Right hindlimb (tissue), 1 donor: Measurements from ENCODE around the gene PHRF1.

Experiments
- DNase-seq: peaks from one replicate; pipeline ENCODE4 v3.0.0-alpha.2; 2018

PHRF1 gene

DNA sequence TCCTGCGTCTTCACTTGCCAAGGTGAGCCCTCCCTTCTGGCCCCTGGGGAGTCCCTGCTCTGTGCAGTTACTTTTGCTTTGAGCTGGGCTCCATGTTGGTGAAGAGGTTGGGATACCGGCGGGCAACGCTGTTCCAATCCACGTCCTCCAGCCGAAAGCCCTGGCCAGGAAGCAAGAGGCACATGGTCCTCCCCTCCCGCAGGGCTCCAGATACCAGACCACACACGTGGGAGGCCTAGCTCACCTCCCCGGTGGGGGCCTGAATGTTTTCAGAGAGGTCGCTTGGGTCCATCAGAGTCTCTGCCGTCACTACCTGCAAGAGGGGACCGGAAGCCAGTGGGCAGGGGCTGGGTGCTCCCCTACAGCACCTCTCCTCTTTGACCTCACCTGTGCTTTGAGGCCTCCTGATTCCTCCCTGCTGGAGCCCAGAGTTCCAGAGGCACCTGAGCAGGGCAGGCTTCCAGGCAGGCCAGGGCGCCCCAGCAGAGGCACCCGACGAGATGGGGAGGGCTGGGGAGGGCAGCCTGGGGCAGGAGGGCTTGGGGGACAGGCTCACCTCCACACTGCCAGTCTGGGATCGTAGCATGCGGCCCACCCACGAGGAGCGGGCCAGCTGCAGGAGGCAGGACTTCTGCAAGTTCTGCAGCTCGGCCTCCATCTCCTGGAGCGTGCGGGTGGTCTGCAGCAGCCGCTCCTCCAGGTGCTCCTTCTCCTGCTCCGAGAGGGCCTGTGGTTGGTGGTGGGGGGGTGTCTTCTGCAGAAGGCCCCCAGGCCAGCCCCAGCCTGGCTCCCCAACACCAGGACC lies 18.7 kb upstream of the PHRF1 start:
- DNase-seq, result no peak

DNA sequence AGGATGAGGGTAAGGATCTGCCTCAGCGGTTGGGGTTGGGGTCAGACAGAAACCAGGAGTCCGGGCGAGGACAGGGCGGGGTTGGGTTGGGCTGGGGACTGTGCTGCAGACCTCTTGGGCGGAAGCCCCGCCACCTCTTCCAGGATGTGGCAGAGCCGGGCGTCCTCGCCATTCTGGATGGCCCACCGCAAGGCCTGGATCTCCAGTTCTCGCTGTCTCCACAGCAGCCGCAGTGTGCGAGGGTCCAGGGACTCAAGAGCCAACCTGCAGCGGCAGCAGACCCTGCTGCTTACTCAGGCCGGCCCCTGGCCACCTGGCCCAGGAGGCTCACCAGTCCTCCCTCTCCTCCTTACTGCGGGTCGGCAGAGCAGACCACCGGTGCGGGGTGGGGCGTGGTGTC lies 17.8 kb upstream of the PHRF1 start:
- DNase-seq, result no peak

DNA sequence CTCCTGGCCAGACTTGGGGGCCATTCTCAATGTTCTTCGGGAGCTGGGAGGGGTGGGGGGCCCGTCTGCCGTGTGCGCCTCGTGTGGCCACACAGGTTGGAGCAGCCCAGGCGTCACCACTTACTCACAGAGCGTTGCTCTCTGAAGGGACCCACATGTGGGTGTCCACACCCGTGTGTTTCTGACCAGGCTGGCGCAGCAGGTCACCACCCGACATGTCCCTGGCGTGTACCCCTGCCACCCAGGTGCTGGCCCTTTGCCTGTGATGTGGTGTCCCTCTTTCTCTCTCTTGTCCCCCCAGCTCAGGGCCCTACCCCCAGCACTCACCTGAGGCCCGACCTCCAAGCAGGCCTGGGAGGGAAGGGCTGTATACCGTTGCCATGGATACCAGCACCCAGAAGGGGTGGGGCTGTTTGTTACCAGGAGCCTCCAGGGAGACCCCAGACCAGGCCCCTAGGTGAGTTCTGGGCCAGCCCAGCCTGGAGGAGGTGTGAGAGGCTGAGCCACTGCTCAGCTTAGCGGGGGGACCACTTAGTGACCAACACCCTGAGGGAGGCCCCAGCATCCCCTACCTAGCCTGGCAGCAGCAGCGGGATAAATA lies 17.1 kb upstream of the PHRF1 start:
- DNase-seq, result no peak

DNA sequence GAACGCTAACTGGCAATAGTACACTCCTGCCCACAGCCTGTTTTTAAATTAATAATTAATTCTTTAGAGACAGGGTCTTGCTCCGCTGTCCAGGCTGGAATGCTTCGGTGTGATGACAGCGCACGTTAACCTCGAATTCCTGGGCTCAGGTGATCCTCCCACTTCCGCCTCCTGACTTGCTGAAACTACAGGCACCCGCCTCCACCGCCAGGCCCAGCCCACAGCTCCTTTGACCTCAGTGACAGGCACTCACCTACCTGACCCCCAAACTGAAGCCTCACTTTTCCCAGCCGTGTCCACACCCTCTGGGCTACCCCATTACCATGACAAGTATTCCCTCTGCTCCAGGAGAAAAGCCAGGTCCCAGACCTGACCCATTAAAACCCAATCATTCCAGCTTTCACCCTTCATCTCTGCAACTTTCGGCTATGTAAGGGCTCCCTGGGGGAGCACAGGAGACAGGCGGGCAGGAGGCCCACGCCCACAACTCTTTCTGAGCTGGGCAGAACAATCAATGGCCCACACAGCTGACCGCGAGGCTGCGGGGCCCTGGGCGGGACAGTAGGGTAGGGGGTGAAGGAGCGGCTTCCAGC lies 16.5 kb upstream of the PHRF1 start:
- DNase-seq, result no peak

DNA sequence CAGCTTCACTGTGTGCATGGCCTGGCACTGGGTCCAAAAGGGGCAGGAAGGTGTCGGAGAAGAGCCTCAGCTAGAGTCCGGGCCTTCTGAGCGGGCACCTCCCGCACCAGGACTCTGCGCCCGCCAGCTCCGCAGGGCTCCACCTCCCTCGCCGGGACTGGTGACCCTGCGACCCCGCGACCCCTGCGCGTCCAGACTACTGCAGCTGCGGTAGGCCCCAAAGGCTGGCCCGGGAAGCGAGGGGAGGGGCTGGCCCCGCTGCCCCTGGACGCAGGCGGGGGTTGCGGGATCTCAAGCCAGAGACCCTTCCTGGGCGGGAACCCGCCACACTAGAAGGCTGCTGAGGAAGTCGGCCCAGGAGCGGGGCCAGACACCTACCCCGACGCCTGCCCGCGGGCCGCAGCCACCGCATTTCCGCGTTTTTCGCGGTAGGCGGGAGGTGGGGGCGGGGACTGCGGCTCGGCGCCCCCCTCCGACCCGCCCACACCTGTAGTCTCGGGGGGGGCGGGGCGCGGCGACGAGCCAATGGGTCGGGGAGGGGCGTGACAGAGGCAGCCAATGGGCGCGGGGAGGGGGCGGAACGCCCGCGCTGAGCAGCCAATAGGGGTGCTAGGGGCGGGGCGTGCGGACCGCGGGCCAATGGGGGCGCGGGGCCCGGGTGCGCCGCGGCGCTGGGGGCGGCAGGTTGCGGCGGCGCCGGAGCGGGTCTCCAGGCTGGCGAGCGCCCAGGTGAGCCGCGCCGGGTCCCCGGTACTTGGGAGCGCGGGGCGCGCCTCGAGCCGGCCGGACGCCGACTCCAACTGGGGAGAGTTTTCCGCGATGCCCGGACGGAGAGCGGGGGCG lies 15.7 kb upstream of the PHRF1 start, which contains the start of the genes LMNTD2 and RASSF7:
LMNTD2 (minus strand) TSS at position 434 of the 843 bp plus-strand sequence; CDS start at position 412, 22 bp downstream.
RASSF7 (plus strand) TSS at position 666 of the 843 bp plus-strand sequence. CDS start 799 bp downstream, outside the sequence.
- peak; percentile 91 for DNase-seq

DNA sequence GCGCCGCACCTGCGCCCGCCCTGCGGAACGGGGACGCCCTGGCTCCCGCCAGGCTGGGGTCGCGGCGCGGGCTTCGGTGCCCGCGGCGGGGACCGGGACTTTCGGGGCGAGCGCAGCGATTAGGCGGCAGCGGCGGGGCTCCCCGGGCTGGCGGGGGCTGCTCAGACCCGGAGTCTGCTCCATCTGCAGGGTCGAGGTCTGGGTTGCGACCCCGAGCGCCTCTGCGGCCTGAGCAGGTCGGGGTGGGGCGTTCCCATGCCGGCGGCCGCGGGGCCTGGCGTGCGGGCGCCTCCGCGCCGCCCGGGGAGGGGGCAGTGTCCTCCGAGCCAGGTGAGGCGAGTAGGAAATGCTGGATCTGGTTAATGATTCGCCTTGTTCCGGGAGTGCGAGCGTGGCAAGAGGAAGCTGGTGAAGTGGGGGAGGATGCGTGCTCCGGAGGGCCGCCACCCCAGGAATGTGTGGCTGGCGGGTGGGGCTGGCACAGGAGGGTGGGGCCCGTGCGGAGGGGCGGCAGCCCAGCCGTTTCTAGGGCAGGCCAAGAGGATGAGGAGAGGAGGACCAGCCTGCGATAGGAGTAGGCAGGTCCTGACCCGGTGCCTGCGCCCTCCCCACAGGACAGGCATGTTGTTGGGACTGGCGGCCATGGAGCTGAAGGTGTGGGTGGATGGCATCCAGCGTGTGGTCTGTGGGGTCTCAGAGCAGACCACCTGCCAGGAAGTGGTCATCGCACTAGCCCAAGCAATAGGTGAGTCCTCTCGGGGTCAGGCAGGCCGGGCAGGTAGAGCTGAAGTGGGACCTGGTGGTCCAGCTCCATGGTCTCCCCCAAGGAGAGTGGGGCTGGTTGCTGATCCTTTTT lies 14.9 kb upstream of the PHRF1 start:
- no peak for DNase-seq

DNA sequence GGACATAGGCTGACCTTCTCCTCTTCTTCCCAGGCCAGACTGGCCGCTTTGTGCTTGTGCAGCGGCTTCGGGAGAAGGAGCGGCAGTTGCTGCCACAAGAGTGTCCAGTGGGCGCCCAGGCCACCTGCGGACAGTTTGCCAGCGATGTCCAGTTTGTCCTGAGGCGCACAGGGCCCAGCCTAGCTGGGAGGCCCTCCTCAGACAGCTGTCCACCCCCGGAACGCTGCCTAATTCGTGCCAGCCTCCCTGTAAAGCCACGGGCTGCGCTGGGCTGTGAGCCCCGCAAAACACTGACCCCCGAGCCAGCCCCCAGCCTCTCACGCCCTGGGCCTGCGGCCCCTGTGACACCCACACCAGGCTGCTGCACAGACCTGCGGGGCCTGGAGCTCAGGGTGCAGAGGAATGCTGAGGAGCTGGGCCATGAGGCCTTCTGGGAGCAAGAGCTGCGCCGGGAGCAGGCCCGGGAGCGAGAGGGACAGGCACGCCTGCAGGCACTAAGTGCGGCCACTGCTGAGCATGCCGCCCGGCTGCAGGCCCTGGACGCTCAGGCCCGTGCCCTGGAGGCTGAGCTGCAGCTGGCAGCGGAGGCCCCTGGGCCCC lies 14.1 kb upstream of the PHRF1 start:
- DNase-seq, result no peak

DNA sequence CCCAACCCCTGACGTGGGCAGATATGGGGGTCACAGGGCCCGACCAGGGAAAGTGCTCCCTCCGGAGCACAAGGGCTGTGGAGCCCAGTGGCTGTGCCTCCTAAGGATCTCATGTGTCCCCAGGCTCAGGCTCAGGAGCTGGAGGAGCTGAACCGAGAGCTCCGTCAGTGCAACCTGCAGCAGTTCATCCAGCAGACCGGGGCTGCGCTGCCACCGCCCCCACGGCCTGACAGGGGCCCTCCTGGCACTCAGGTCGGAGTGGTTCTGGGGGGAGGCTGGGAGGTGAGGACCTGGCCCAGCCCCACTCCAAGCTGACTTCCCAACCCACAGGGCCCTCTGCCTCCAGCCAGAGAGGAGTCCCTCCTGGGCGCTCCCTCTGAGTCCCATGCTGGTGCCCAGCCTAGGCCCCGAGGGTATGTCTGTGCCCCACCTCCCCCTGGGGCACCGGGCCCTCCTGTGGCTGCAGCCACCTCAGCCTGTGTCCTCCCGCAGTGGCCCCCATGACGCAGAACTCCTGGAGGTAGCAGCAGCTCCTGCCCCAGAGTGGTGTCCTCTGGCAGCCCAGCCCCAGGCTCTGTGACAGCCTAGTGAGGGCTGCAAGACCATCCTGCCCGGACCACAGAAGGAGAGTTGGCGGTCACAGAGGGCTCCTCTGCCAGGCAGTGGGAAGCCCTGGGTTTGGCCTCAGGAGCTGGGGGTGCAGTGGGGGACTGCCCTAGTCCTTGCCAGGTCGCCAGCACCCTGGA lies 13.0 kb upstream of the PHRF1 start:
- no peak for DNase-seq

DNA sequence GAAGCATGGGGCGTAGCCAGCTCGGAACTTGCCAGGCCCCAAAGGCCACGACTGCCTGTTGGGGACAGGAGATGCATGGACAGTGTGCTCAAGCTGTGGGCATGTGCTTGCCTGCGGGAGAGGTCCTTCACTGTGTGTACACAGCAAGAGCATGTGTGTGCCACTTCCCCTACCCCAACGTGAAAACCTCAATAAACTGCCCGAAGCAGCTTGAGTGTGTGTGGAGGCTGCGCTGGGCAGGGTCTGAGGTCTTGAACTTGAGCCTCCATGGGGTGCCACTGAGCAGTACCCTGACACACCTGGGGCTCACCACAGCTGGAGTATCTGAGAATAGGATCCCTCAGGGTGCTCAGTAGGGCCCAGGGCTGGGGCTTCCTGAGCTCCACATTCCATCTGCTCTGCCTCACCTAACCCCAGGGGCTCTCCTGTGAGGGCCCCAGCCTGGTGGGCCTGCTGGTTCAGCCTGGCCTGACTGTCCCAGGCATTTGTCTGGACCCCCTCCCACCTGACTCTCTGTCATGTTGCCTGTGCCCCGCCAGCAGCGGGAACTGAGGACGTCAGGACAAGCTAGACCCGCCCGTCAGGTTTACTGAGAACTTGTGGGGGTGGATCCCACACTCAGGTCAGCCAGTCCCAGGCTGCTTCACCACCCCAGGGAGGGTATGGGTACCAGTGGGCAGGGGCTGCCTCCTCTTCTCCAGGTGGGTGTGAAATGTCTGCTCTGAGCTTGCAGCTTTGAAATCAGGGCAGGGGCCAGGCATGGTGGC lies 12.3 kb upstream of the PHRF1 start:
- no peak for DNase-seq

DNA sequence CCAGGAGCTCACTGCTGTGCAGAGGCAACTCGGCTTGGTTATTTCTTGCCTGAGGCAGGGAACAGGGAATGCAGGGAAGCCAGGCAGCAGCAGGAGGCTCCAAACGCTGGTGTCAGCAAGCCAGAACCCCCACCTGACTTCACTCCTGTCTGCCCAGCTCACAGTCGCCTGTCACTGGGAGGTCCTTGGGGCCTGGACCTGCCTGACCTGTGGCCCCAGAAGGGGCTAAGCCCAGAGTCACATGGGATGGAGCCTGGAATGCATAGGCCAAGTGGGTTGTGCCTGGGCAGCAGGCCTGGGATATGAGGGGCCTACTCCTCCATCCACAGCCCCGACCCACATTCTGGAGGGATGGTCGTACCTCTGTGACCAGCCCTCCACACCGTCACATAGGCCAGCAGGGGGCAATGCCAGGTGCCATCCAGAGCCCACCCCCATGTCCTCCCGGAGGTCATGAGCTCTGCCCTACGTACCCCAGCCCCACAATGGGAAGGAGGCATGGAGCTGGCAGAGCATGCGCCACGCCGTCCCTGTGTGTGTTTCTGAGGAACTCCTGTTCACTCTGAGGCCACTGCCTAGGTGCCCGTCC lies 10.3 kb upstream of the PHRF1 start:
- no peak for DNase-seq

DNA sequence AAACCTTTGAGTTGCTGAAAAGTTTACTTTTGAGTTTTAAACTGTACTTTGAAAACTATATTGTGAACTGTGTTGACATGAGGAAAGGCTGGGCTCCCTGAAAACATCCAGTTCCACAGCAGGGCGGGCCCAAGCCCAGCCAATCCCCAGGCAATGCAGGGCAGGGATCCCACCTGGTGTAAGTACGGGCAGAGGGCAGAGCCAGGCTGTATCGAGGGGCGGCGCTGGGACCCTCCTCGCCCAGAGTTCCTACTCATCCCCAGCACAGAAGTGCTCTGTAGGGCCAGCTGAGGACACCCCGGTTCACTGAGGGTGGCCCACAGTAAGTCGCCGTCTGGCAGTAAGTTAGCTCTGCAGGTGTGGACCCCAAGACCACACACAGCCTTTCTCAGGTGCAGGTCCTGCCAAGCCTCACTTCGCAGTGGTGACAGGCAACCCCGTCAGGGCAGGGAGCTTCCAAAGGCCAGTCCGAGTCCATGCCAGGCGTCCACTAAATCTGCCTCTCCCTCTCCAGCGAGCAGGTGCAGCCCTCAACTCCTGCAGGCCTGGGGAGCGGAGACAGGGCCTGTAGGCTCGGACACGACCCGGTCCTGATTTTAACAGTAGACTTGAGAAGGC lies 9.2 kb upstream of the PHRF1 start:
- peak; percentile 23 for DNase-seq

DNA sequence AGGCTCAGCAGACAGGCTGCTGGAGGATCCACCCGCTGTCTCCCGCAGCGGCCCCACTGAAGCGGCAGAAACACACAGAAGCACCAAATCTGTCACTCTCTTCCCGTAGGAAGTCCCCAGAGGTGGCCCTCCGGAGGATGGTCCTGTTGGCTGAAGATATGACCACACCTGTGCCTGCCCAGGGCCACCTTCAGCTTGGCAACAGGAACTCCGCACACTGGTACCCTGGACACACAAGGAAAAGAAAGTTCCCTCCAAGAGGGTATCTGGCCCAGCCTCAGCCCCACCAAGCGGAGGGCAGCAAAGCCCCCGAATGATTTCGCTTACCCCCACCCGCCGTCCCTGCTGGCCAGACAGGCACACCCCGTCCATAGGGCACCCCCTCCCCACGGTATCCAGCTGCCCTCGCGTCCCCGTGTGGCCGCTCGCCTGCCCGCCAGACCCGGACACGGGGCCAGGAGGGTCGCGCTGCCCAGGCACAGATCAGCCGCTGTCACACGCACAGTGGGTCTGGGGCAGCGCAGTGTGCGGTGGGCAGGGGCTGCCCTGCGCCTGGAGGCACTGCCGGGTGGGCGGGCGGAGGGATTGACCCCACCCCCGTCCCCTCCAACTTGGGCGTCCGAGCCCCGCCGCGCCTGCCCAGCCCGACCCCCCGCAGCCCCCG lies 8.5 kb upstream of the PHRF1 start:
- DNase-seq, result peak; percentile 32

DNA sequence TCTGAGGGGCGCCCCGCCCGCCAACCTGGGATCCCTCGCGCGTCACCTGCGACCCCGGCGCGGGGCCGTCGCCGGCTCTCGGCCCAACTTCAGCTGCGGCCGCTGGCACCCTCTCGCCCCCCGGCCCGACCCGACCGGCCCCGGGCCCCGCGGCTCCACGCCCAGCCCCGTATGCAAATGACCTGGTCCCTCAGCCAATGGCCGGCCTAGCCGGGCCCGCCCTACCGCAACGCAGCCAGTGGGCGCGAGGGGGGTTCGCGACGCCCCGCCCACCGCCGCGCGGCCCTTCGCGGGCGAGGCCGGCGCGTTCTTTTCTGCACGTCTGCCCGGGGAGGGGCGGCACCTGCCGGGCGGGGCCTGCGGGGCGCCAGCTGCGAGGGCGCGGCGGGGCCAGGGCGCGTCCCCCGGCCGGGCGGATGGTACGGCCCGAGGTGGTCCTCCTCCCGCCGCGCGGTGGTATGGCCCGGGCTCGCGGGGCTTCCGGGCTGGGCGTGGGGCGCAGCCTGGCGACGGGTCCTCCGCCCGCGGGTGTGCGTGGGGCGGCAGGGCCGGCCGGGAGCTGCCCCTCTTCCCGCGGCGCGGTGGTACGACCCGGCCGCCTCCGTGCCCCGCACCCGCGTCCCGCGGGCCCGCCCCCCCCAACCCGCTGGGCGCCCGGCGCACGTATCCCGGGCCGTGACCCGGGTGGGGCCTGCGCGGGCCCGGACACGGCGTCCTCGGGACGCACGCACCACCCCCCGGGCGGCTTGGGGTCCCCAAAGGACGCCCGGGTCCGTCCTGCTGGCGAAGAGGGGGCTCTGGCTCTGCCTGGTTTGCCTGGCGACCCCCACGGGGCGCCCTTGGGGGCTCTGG lies 7.7 kb upstream of the PHRF1 start:
- peak; percentile 97 for DNase-seq

DNA sequence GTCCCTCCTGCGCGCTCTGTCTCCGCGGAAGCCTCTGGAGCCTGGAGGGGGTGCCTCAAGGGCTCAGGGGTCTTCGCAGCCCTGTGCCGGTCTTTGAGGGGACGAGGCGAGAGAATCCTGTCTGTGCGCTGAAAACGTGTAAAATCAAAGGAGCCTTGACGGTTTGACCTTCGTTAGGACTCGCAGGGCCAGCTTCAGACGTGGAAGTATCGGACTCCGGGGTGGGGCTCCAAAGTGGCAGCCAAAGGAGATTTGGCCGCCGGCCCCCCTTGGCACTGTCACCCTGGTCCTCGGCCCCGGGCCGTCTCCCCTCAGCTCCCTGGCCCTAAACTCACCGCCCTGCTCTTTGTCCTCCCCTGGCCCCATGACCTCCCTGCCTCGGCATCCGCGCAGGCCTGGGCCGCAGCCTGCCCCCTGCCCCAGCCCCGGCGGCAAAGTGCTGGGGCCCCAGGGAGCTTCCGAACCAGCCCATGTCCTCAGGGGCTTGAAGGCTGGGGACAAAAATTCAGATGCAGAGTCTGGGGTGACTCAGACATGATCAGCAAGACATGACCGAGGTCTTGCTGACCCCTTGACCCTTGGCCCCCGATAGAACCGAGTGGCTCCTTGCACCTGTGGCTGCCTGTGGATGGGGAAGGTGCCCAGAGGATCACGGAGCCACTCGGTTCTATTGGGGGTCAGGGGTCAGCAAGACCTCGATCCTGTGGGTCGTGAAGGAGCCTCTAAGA lies 6.9 kb upstream of the PHRF1 start:
- no peak for DNase-seq

DNA sequence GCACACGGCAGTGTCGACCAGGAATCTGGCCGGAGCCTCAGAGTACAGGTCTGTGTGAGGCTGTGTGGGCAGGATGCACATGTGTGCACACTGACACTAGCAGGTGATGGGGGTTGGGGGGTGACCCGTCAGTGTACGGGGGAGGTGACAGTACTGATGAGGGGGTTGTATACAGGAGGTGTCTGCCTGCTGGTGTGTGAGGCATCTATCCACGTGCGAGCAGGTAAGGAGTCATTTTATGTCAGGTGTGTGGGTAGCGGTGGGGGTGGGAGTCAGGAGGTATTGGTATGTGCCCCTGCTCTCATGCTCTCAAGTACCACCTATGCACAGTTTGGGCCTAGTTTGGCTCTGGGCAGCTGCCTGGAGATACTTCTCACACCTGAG lies 4.5 kb upstream of the PHRF1 start:
- DNase-seq, result no peak

DNA sequence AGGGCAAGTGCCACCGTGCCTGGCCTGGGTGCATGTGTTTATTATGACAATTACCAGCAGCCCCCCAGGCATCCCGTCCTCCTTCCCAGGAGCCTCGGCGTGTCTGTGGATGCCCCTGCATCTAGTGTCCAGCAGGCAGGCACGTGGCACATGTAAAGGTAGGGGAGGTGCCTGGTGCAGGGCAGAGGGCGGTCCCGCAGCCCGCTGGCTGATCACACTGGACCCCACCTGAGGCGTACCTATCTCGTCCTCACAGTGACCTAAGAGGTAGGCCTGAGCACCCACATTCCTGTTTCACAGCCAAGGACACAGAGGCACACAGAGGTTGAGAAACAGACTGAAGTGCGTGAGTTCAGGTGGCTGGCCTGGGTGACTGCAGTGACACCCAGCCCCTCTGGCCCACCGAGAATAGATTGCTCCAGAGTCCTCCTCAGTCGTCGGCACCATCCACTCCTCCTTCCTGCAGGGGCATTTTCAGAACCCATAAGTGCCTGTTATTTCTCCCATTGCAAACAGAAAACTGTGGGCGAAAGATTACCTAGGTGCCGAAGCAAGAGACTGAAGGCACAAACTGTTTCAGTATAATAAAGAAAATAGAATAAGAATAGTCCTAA lies 3.0 kb upstream of the PHRF1 start:
- no peak for DNase-seq
